DND-41 (cell line): Measurements from ENCODE around the gene RAPGEF5.

ENCODE experiments used
- ATAC-seq: fragments of 200-7000 bp; cut with Tn5 transposase; 3 replicates; pipeline ENCODE4 v1.9.1; 2021; ENCODE audit warnings: low read depth; ENCODE audit not compliant: insufficient read depth
- DNase-seq: peaks from one replicate; pipeline ENCODE4 v3.0.0-alpha.2; 2020
- H2AFZ ChIP-seq: 2 replicates; pipeline ENCODE4 v1.6.0; 2012; ENCODE audit warnings: low read depth, low read length
- H3K27ac ChIP-seq: 2 replicates; pipeline ENCODE4 v1.5.1; 2012; ENCODE audit warnings: low read length, inconsistent platforms
- H3K27me3 ChIP-seq: fragments of 200-600 bp; sonication (generic); 2 replicates; pipeline ENCODE4 v1.6.0; 2012; ENCODE audit warnings: low read length, mild to moderate bottlenecking, inconsistent platforms; ENCODE audit not compliant: insufficient read depth, poor library complexity
- H3K36me3 ChIP-seq: 2 replicates; pipeline ENCODE4 v1.5.1; 2012; ENCODE audit warnings: low read length, inconsistent platforms; ENCODE audit not compliant: insufficient read depth
- H3K4me1 ChIP-seq: 2 replicates; pipeline ENCODE4 v1.5.1; 2012; ENCODE audit warnings: mild to moderate bottlenecking, low read length; ENCODE audit not compliant: insufficient read depth
- H3K4me2 ChIP-seq: 2 replicates; pipeline ENCODE4 v1.6.0; 2012; ENCODE audit warnings: mild to moderate bottlenecking, moderate library complexity, low read length, inconsistent platforms; ENCODE audit not compliant: insufficient read depth
- H3K4me3 ChIP-seq, 2 experiments: fragments of 200-600 bp in 1 of 2; shearing (Covaris generic) in 1 of 2; 2 replicates each; pipeline ENCODE4 v1.5.1; 2012 to 2016; ENCODE audit warnings: inconsistent platforms in 2 of 2, low read length in 2 of 2, mild to moderate bottlenecking in 2 of 2, low read depth in 1 of 2, moderate library complexity in 1 of 2
- H3K79me2 ChIP-seq: 2 replicates; pipeline ENCODE4 v1.6.0; 2012; ENCODE audit warnings: low read length, inconsistent platforms; ENCODE audit not compliant: insufficient read depth
- H3K9ac ChIP-seq: 2 replicates; pipeline ENCODE4 v1.6.0; 2012; ENCODE audit warnings: low read depth, mild to moderate bottlenecking, inconsistent platforms, low read length, moderate library complexity
- H3K9me3 ChIP-seq: 2 replicates; pipeline ENCODE4 v1.5.1; 2012; ENCODE audit warnings: low read length, moderate library complexity, mild to moderate bottlenecking, inconsistent platforms; ENCODE audit not compliant: insufficient read depth, severe bottlenecking
- H4K20me1 ChIP-seq: 2 replicates; pipeline ENCODE4 v1.6.0; 2012; ENCODE audit warnings: low read length; ENCODE audit not compliant: insufficient read depth
- EZH2 ChIP-seq: IDR thresholded peaks from 3 replicates; pipeline ENCODE4 v1.6.1; 2012; ENCODE audit warnings: borderline replicate concordance, low read depth, mild to moderate bottlenecking, moderate library complexity, low read length, inconsistent platforms; ENCODE audit not compliant: severe bottlenecking
- TF ChIP-seq, protein P1 (sequence below): IDR thresholded peaks from 2 replicates; pipeline ENCODE4 v1.5.1; 2012; ENCODE audit warnings: borderline replicate concordance, low read length, moderate library complexity, mild to moderate bottlenecking; ENCODE audit not compliant: poor library complexity, severe bottlenecking; ENCODE audit errors: extremely low read depth

The RAPGEF5 gene

GRCh38 chr7:22129819-22130580, 227.0 kb downstream of the RAPGEF5 start:
- no peak for DNase-seq
- Histone ChIP-seq H3K9ac (no peak overlapping the region), H3K79me2 (no peaks in the 10 kb centered on the region), H3K4me2 (no peak overlapping the region), H3K36me3 (peaks cover 85% of the 10 kb centered on the region), H3K27ac (no peak overlapping the region; the same call in 1 of the 2 replicates), H3K27me3 (no peaks in the 10 kb centered on the region), H3K4me3 (no peak overlapping the region), H3K4me1 (no peaks in the 10 kb centered on the region), H2AFZ (no peak overlapping the region), H4K20me1 (no peaks in the 10 kb centered on the region), H3K9me3 (no peaks in the 10 kb centered on the region)
- TF ChIP-seq, protein P1, sequence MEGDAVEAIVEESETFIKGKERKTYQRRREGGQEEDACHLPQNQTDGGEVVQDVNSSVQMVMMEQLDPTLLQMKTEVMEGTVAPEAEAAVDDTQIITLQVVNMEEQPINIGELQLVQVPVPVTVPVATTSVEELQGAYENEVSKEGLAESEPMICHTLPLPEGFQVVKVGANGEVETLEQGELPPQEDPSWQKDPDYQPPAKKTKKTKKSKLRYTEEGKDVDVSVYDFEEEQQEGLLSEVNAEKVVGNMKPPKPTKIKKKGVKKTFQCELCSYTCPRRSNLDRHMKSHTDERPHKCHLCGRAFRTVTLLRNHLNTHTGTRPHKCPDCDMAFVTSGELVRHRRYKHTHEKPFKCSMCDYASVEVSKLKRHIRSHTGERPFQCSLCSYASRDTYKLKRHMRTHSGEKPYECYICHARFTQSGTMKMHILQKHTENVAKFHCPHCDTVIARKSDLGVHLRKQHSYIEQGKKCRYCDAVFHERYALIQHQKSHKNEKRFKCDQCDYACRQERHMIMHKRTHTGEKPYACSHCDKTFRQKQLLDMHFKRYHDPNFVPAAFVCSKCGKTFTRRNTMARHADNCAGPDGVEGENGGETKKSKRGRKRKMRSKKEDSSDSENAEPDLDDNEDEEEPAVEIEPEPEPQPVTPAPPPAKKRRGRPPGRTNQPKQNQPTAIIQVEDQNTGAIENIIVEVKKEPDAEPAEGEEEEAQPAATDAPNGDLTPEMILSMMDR = no peak
- no peak for TF ChIP-seq EZH2
- no peak for ATAC-seq

DNA sequence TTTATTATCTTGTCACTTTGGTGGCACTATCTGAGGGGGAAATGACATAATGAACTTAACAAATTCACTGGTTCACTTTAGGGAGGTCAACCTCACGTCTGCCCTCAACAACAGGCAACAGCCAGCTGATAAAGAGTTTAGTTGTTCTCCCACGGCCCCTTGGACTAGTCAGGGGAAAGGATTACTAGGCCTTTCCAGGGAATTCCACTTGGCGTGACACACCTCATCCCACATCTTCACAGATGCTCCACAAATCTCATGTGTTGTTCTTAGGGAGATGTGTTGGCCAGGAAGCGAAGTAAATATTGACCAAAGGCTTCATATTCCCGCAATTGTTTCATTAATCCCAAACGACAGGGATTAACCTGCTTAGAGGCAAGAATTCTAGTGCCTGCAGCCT, 227.8 kb downstream of the RAPGEF5 start:
- Histone ChIP-seq H3K36me3 (peaks cover 85% of the 10 kb centered on the region), H2AFZ (no peak overlapping the region), H3K9me3 (no peaks in the 10 kb centered on the region), H3K4me2 (no peak overlapping the region), H3K27me3 (no peaks in the 10 kb centered on the region), H3K4me3 (no peak overlapping the region), H3K79me2 (no peaks in the 10 kb centered on the region), H4K20me1 (no peaks in the 10 kb centered on the region), H3K27ac (no peak overlapping the region), H3K4me1 (no peaks in the 10 kb centered on the region), H3K9ac (no peak overlapping the region)
- TF ChIP-seq, protein P1 = no peak
- no peak for TF ChIP-seq EZH2
- ATAC-seq = no peak
- DNase-seq = no peak

- Histone ChIP-seq H3K27me3 (no peaks in the 10 kb centered on the region), H2AFZ (no peak overlapping the region), H3K9ac (no peak overlapping the region), H4K20me1 (no peaks in the 10 kb centered on the region), H3K79me2 (no peaks in the 10 kb centered on the region), H3K36me3 (peaks cover 85% of the 10 kb centered on the region), H3K27ac (no peak overlapping the region), H3K4me2 (no peak overlapping the region), H3K4me3 (no peak overlapping the region), H3K9me3 (no peaks in the 10 kb centered on the region), H3K4me1 (no peaks in the 10 kb centered on the region)
- ATAC-seq (no peak), DNase-seq (no peak)
- TF ChIP-seq, protein P1 = no peak
- no peak for TF ChIP-seq EZH2
These were observed 228.4 kb downstream of the RAPGEF5 start for GRCh38 chr7:22128528-22128920.
